ENCODE results near the gene SLC38A1.

DNA sequence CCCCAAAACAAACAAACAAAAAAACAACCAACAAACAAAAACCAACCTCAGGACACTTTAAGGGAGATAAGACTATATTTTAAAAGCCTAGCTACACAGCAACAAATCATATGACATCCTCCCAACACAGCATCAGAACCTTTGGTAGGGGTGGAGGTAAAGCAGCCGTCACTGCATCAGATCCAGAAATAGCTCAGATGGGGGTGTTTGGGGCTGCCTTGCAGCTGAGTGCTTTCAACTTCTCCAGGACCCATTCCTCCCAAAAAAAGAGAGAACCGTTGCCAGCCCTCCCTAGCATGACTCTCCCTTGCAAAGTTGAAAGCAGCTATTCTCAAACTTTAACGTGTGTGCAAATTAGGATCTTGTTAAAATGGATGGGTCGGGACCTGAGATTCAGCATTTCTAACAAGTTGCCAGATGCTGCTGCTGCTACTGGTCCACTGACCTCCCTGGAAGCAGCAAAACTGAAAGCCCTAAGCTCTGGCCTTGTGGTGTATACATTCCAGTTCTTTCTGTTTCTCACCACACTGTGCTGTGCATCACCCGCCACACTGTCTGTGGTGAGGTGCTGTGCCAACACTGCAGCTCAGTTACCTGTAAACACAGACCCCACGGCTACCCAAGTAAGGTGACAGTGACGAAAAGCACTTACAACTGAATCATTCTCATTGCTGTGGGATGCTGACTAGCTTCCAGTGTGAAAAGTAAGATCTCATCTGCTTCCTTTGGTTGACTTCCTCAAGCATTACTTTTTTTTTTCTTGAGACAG is 54.0 kb downstream of the SLC38A1 start:
- TF ChIP-seq POU2F2 (IDR thresholded peaks at IDR 0.05; ENCODE audit: low read depth, low read length) (no peak), POLR2A (IDR thresholded peaks at IDR 0.05; ENCODE audit: low read depth, low read length) (peak; percentile 41; the same call in 1 of the 2 replicates), TAF1 (IDR thresholded peaks at IDR 0.05; ENCODE audit: low read depth, low read length) (no peak), POLR2AphosphoS5 (IDR thresholded peaks at IDR 0.05; ENCODE audit: low read depth, low read length) (0 out of 2 replicates have a peak, but pooled peaks have one; percentile 25), SPI1 (IDR thresholded peaks at IDR 0.05; ENCODE audit: low read depth, low read length) (no peak), PAX5 (IDR thresholded peaks at IDR 0.05; ENCODE audit: insufficient read depth, low read length, severe bottlenecking) (no peak)
